H9 (cell line): Measurements from ENCODE around the gene NRXN3. TPM values are rescaled to one million over a fixed set of nuclear protein-coding genes. Genes with fewer than 3 reads are reported as not detected.

ENCODE experiments used
- DNase-seq: peaks from one replicate; pipeline ENCODE4 v3.0.0-alpha.2; 2017
- H2AFZ ChIP-seq: one replicate; pipeline ENCODE4 v1.6.1; 2013; ENCODE audit warnings: mild to moderate bottlenecking, low read length, control low read depth, moderate library complexity
- H2AK5ac ChIP-seq: 2 replicates; pipeline ENCODE4 v1.6.1; 2013; ENCODE audit warnings: low read length, control low read depth, mixed read lengths; ENCODE audit not compliant: insufficient read length
- H2BK120ac ChIP-seq: one replicate; pipeline ENCODE4 v1.6.1; 2013; ENCODE audit warnings: low read depth, mild to moderate bottlenecking, low read length, control low read depth, inconsistent platforms; ENCODE audit not compliant: poor library complexity, severe bottlenecking
- H2BK12ac ChIP-seq: 2 replicates; pipeline ENCODE4 v1.6.1; 2013; ENCODE audit warnings: low read length, control low read depth, mixed read lengths, low read depth; ENCODE audit not compliant: insufficient read length
- H2BK15ac ChIP-seq: 2 replicates; pipeline ENCODE4 v1.6.1; 2013; ENCODE audit warnings: low read depth, low read length, control low read depth
- H2BK20ac ChIP-seq: one replicate; pipeline ENCODE4 v1.6.1; 2013; ENCODE audit warnings: low read depth, mild to moderate bottlenecking, low read length, control low read depth, inconsistent platforms; ENCODE audit not compliant: poor library complexity, severe bottlenecking
- H2BK5ac ChIP-seq: 2 replicates; pipeline ENCODE4 v1.6.1; 2013; ENCODE audit warnings: low read length, control low read depth, mixed read lengths; ENCODE audit not compliant: insufficient read length
- H3K14ac ChIP-seq: 2 replicates; pipeline ENCODE4 v1.6.1; 2013; ENCODE audit warnings: low read length, control low read depth; ENCODE audit not compliant: insufficient read depth
- H3K18ac ChIP-seq: 2 replicates; pipeline ENCODE4 v1.6.1; 2013; ENCODE audit warnings: low read depth, mild to moderate bottlenecking, mixed read lengths, low read length, control low read depth; ENCODE audit not compliant: insufficient read length
- H3K23ac ChIP-seq: 2 replicates; pipeline ENCODE4 v1.6.1; 2013; ENCODE audit warnings: low read length, control low read depth, mixed read lengths, low read depth; ENCODE audit not compliant: insufficient read length
- H3K23me2 ChIP-seq: 2 replicates; pipeline ENCODE4 v1.6.1; 2013; ENCODE audit warnings: low read depth, mild to moderate bottlenecking, mixed read lengths, low read length, control low read depth; ENCODE audit not compliant: insufficient read length, poor library complexity, severe bottlenecking
- H3K27ac ChIP-seq: 2 replicates; pipeline ENCODE4 v1.5.1; 2013; ENCODE audit warnings: low read length, control low read depth, mixed read lengths, low read depth; ENCODE audit not compliant: insufficient read length
- H3K27me3 ChIP-seq: 2 replicates; pipeline ENCODE4 v1.6.1; 2013; ENCODE audit warnings: low read length, control low read depth, inconsistent platforms; ENCODE audit not compliant: insufficient read depth
- H3K4ac ChIP-seq: 2 replicates; pipeline ENCODE4 v1.6.1; 2013; ENCODE audit warnings: low read depth, mild to moderate bottlenecking, control low read depth, inconsistent platforms, low read length, moderate library complexity
- H3K4me1 ChIP-seq: 2 replicates; pipeline ENCODE4 v1.6.1; 2013; ENCODE audit warnings: low read length, control low read depth, inconsistent platforms; ENCODE audit not compliant: insufficient read depth
- H3K4me2 ChIP-seq: 2 replicates; pipeline ENCODE4 v1.6.1; 2013; ENCODE audit warnings: low read length, control low read depth, mixed read lengths; ENCODE audit not compliant: insufficient read length, insufficient read depth
- H3K56ac ChIP-seq: 2 replicates; pipeline ENCODE4 v1.6.1; 2013; ENCODE audit warnings: low read depth, mild to moderate bottlenecking, mixed read lengths, low read length, control low read depth; ENCODE audit not compliant: insufficient read length
- H3K79me1 ChIP-seq: 2 replicates; pipeline ENCODE4 v1.6.1; 2013; ENCODE audit warnings: low read depth, mild to moderate bottlenecking, moderate library complexity, low read length, control low read depth, inconsistent platforms; ENCODE audit not compliant: insufficient read depth, poor library complexity, severe bottlenecking
- H3K79me2 ChIP-seq: 2 replicates; pipeline ENCODE4 v1.6.1; 2013; ENCODE audit warnings: low read length, control low read depth, inconsistent platforms; ENCODE audit not compliant: insufficient read depth
- H3K9ac ChIP-seq: 2 replicates; pipeline ENCODE4 v1.6.1; 2013; ENCODE audit warnings: low read length, control low read depth, mixed read lengths; ENCODE audit not compliant: insufficient read length; ENCODE audit errors: extremely low read depth
- H3K9me3 ChIP-seq: one replicate; pipeline ENCODE4 v1.6.1; 2013; ENCODE audit warnings: low read depth, low read length, inconsistent platforms; ENCODE audit not compliant: control insufficient read depth
- H3T11ph ChIP-seq: one replicate; pipeline ENCODE4 v1.6.1; 2013; ENCODE audit warnings: mild to moderate bottlenecking, low read length, control low read depth, inconsistent platforms
- H4K20me1 ChIP-seq: one replicate; pipeline ENCODE4 v1.6.1; 2013; ENCODE audit not compliant: control insufficient read depth, insufficient read length, insufficient read depth
- H4K5ac ChIP-seq: 2 replicates; pipeline ENCODE4 v1.6.1; 2013; ENCODE audit warnings: low read depth, mild to moderate bottlenecking, mixed read lengths, low read length, control low read depth; ENCODE audit not compliant: insufficient read length
- H4K8ac ChIP-seq: replicated peaks from 2 replicates; pipeline ENCODE4 v1.6.1; 2013; ENCODE audit warnings: low read length, control low read depth, mixed read lengths, low read depth; ENCODE audit not compliant: insufficient read length
- H4K91ac ChIP-seq: 2 replicates; pipeline ENCODE4 v1.6.1; 2013; ENCODE audit warnings: low read depth, mild to moderate bottlenecking, moderate library complexity, mixed read lengths, low read length, control low read depth; ENCODE audit not compliant: insufficient read length
- H3K27ac Mint-ChIP-seq, 3 experiments: 2 replicates in 2 of 3; 3 replicates in 1 of 3; pipeline ENCODE4 v1.8.0; 2020 to 2021; ENCODE audit warnings: mixed read lengths in 3 of 3, mild to moderate bottlenecking in 1 of 3, moderate library complexity in 1 of 3
- H3K27me3 Mint-ChIP-seq: 2 replicates; pipeline ENCODE4 v1.8.0; 2021; ENCODE audit warnings: low read depth, mild to moderate bottlenecking, moderate library complexity, mixed read lengths
- H3K36me3 Mint-ChIP-seq, 3 experiments: 2 replicates in 2 of 3; 3 replicates in 1 of 3; pipeline ENCODE4 v1.8.0; 2020 to 2021; ENCODE audit warnings: low read depth in 3 of 3, mixed read lengths in 3 of 3; ENCODE audit not compliant: insufficient read depth in 1 of 3
- H3K4me1 Mint-ChIP-seq, 2 experiments: 2 replicates each; pipeline ENCODE4 v1.8.0; 2020; ENCODE audit warnings: mixed read lengths in 2 of 2
- H3K4me3 Mint-ChIP-seq, 2 experiments: 2 replicates in 1 of 2; 3 replicates in 1 of 2; pipeline ENCODE4 v1.8.0; 2020 to 2021; ENCODE audit warnings: mild to moderate bottlenecking in 2 of 2, mixed read lengths in 2 of 2, moderate library complexity in 1 of 2
- H3K9me3 Mint-ChIP-seq, 2 experiments: 2 replicates in 1 of 2; 3 replicates in 1 of 2; pipeline ENCODE4 v1.8.0; 2020; ENCODE audit warnings: mild to moderate bottlenecking in 2 of 2, mixed read lengths in 2 of 2, moderate library complexity in 1 of 2
- whole genome bisulfite sequencing: extraction: QIAGEN DNeasy Blood & Tissue Kit; methylation state at CpG from one replicate; pipeline ENCODE4 v1.1.7; 2013; ENCODE audit warnings: missing lambda C conversion rate, low lambda C conversion rate, mixed read lengths; ENCODE audit not compliant: insufficient read length; ENCODE audit errors: extremely low coverage; 5-methylcytosine and 5-hydroxymethylcytosine counted together
- total RNA-seq: library from RNA; stranded (reverse); gene quantifications from 2 replicates; pipeline ENCODE4 v1.2.1, GENCODE V29; 2021
- TF ChIP-seq, protein P1 (sequence below): fragments of 200-600 bp; sonication (generic); conservative IDR thresholded peaks from 3 replicates; pipeline ENCODE4 v1.8.0; 2021; ENCODE audit warnings: antibody characterized with exemption, mild to moderate bottlenecking

The NRXN3 gene
- total RNA-seq, 1 experiment from 2014 or later = 1.8 TPM

DNA sequence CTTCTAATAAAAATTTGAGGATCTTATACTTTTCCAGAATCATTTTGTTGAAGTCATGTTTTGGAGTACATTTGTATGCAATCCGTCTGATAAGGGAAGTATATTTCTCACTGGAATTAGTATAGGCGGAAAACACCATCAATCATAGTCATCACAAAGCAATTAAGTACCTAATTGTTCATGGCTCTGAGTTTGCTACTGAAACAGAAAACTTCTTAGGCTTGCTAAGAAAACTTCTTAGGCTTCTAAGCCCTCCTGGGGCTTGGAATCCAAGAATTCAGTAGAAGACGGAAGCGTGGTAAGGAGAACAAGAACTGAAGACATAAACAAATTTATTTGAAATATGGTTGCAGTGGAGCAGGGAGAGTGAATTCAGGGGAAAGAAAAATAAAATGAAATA lies 1404.9 kb downstream of the NRXN3 start:
- no peak overlapping the region for H2BK20ac ChIP-seq
- no peaks in the 10 kb centered on the region for H4K20me1 ChIP-seq
- no peak overlapping the region for H4K5ac ChIP-seq
- no peak overlapping the region for H3K18ac ChIP-seq
- H3K27me3 ChIP-seq = no peaks in the 10 kb centered on the region
- Mint-ChIP-seq H3K4me1 (peaks cover 26 to 28% of the 10 kb centered on the region in 2 experiments), H3K36me3 (no peaks in the 10 kb centered on the region), H3K27ac (no peak overlapping the region; a peak in 1 of 7 replicates), H3K4me3 (no peak overlapping the region), H3K27me3 (no peaks in the 10 kb centered on the region; the same call in 1 of the 2 replicates), H3K9me3 (no peaks in the 10 kb centered on the region)
- no peak overlapping the region for H3K27ac ChIP-seq
- H3K14ac ChIP-seq = no peak overlapping the region
- H3K9ac ChIP-seq = no peak overlapping the region
- no peak overlapping the region for H3T11ph ChIP-seq
- no peak overlapping the region for H2BK15ac ChIP-seq
- H3K4ac ChIP-seq = no peak overlapping the region
- no peak overlapping the region for H3K23ac ChIP-seq
- H2BK12ac ChIP-seq = no peak overlapping the region
- no peaks in the 10 kb centered on the region for H3K79me2 ChIP-seq
- H3K23me2 ChIP-seq = no peaks in the 10 kb centered on the region
- H4K91ac ChIP-seq = no peak overlapping the region
- TF ChIP-seq, protein P1, sequence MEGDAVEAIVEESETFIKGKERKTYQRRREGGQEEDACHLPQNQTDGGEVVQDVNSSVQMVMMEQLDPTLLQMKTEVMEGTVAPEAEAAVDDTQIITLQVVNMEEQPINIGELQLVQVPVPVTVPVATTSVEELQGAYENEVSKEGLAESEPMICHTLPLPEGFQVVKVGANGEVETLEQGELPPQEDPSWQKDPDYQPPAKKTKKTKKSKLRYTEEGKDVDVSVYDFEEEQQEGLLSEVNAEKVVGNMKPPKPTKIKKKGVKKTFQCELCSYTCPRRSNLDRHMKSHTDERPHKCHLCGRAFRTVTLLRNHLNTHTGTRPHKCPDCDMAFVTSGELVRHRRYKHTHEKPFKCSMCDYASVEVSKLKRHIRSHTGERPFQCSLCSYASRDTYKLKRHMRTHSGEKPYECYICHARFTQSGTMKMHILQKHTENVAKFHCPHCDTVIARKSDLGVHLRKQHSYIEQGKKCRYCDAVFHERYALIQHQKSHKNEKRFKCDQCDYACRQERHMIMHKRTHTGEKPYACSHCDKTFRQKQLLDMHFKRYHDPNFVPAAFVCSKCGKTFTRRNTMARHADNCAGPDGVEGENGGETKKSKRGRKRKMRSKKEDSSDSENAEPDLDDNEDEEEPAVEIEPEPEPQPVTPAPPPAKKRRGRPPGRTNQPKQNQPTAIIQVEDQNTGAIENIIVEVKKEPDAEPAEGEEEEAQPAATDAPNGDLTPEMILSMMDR = no peak
- H3K79me1 ChIP-seq = no peaks in the 10 kb centered on the region
- H3K4me2 ChIP-seq = no peak overlapping the region
- H2BK5ac ChIP-seq = no peak overlapping the region
- H3K9me3 ChIP-seq = no peaks in the 10 kb centered on the region
- H4K8ac ChIP-seq = no peak overlapping the region
- no peak overlapping the region for H2BK120ac ChIP-seq
- H3K56ac ChIP-seq = no peak overlapping the region
- no CpG with 5 or more reads among the region's 4 CpGs for WGBS
- no peaks in the 10 kb centered on the region for H3K4me1 ChIP-seq
- no peak for DNase-seq
- no peak overlapping the region for H2AFZ ChIP-seq
- no peak overlapping the region for H2AK5ac ChIP-seq
